GM21423 (cell line): ENCODE measurements around the gene CTSG.
"Not testable (repeated sequence)": the region's sequence is repeated elsewhere in the genome, so short reads cannot be mapped to it uniquely, and the experiment has no call there.

Experiments used
- ATAC-seq: cut with Tn5 transposase; IDR thresholded peaks from one replicate; pipeline ENCODE4 v1.9.1; 2021; ENCODE audit warnings: mild to moderate bottlenecking, moderate library complexity; ENCODE audit not compliant: unreplicated experiment

CTSG gene

GRCh38 chr14:24549064-24549463 lies 27.0 kb downstream of the CTSG start:
- ATAC-seq, result not testable (repeated sequence)

GRCh38 chr14:24542346-24542936 lies 33.6 kb downstream of the CTSG start:
- no peak for ATAC-seq

GRCh38 chr14:24535737-24536136 lies 40.3 kb downstream of the CTSG start:
- peak; percentile 71 for ATAC-seq

GRCh38 chr14:24534286-24534685 lies 41.8 kb downstream of the CTSG start:
- no peak for ATAC-seq

- ATAC-seq, result not testable (repeated sequence)
Observed at GRCh38 chr14:24525877-24526620, 50.0 kb downstream of the CTSG start.
